ENCODE results near the gene TXNRD1. TPM values are rescaled to one million over a fixed set of nuclear protein-coding genes. Genes with fewer than 3 reads are reported as not detected.

Gene TXNRD1
- total RNA-seq, 2 donors from 2014 or later: 83.4 to 144 TPM

- no peak for DNase-seq
- Mint-ChIP-seq H3K27ac (no peak overlapping the region), H3K9me3 (no peaks in the 10 kb centered on the region), H3K36me3 (ENCODE audit: low read depth) (no peaks in the 10 kb centered on the region), H3K27me3 (ENCODE audit: insufficient read depth) (peaks cover 27% of the 10 kb centered on the region), H3K4me1 (peaks cover 7% of the 10 kb centered on the region), H3K4me3 (no peak overlapping the region)
- Histone ChIP-seq H3K9me3 (ENCODE audit: control insufficient read depth, low read length) (no peaks in the 10 kb centered on the region), H3K4me3 (ENCODE audit: low read length) (no peak overlapping the region), H3K27me3 (ENCODE audit: control insufficient read depth, insufficient read depth, low read length, poor library complexity, severe bottlenecking) (peaks cover 10% of the 10 kb centered on the region), H3K36me3 (ENCODE audit: control insufficient read depth, insufficient read depth, low read length) (no peaks in the 10 kb centered on the region), H3K9ac (ENCODE audit: extremely low read depth, low read length, poor library complexity, severe bottlenecking) (no peak overlapping the region), H3K4me1 (ENCODE audit: control insufficient read depth, insufficient read depth, low read length) (no peaks in the 10 kb centered on the region), H3K27ac (ENCODE audit: low read depth, low read length) (no peak overlapping the region)
- WGBS, 2 experiments (ENCODE audit: insufficient coverage in 1 of 2, insufficient read length in 1 of 2): 92 to 94% methylated on average over 5 to 6 of the region's 6 CpGs
- TF ChIP-seq, protein P1, sequence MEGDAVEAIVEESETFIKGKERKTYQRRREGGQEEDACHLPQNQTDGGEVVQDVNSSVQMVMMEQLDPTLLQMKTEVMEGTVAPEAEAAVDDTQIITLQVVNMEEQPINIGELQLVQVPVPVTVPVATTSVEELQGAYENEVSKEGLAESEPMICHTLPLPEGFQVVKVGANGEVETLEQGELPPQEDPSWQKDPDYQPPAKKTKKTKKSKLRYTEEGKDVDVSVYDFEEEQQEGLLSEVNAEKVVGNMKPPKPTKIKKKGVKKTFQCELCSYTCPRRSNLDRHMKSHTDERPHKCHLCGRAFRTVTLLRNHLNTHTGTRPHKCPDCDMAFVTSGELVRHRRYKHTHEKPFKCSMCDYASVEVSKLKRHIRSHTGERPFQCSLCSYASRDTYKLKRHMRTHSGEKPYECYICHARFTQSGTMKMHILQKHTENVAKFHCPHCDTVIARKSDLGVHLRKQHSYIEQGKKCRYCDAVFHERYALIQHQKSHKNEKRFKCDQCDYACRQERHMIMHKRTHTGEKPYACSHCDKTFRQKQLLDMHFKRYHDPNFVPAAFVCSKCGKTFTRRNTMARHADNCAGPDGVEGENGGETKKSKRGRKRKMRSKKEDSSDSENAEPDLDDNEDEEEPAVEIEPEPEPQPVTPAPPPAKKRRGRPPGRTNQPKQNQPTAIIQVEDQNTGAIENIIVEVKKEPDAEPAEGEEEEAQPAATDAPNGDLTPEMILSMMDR (conservative IDR thresholded peaks at IDR 0.05): no peak
These were observed 5.4 kb downstream of the TXNRD1 start for GRCh38 chr12:104220931-104221330.

GRCh38 chr12:104222976-104223375 lies 7.4 kb downstream of the TXNRD1 start:
- no peaks in the 10 kb centered on the region for H3K4me1 ChIP-seq (ENCODE audit: control insufficient read depth, insufficient read depth, low read length)
- H3K36me3 Mint-ChIP-seq (ENCODE audit: low read depth): no peaks in the 10 kb centered on the region
- H3K27ac Mint-ChIP-seq: no peak overlapping the region
- no peaks in the 10 kb centered on the region for H3K27me3 ChIP-seq (ENCODE audit: control insufficient read depth, insufficient read depth, low read length, poor library complexity, severe bottlenecking)
- peaks cover 5% of the 10 kb centered on the region for H3K4me1 Mint-ChIP-seq
- H3K27me3 Mint-ChIP-seq (ENCODE audit: insufficient read depth): peaks cover 8% of the 10 kb centered on the region
- H3K4me3 ChIP-seq (ENCODE audit: low read length): no peak overlapping the region
- H3K4me3 Mint-ChIP-seq: no peak overlapping the region
- H3K9ac ChIP-seq (ENCODE audit: extremely low read depth, low read length, poor library complexity, severe bottlenecking): no peak overlapping the region
- no peaks in the 10 kb centered on the region for H3K9me3 ChIP-seq (ENCODE audit: control insufficient read depth, low read length)
- TF ChIP-seq, protein P1 (conservative IDR thresholded peaks at IDR 0.05): no peak
- H3K36me3 ChIP-seq (ENCODE audit: control insufficient read depth, insufficient read depth, low read length): no peaks in the 10 kb centered on the region
- no peak overlapping the region for H3K27ac ChIP-seq (ENCODE audit: low read depth, low read length)
- no peaks in the 10 kb centered on the region for H3K9me3 Mint-ChIP-seq
- 90% methylated on average over 1 of the region's 1 CpG; no CpG with 5 or more reads in 1 of the 2 experiments for WGBS, 2 experiments (ENCODE audit: insufficient coverage in 1 of 2, insufficient read length in 1 of 2)
- DNase-seq: no peak

DNA sequence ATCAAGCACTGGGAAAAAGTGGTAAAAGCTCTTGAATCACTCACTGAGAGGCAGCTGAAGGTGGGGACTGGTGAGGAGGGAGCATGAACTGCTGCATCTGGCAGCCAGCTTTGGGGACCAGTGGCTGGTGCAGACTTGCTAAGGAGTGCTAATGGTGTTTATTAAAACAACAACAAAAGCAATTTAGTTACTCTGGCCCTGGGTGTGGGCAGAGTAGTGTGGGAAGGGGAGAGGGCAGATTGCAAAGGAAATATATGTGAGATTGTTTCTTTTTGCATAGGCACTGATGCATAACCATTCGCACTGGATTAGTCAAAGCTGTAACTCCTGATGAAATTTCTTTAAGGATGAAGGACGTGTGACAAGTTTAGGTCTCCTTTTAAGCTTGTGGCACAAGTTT lies 8.1 kb downstream of the TXNRD1 start:
- H3K4me3 Mint-ChIP-seq: no peak overlapping the region
- Histone ChIP-seq H3K4me1 (ENCODE audit: control insufficient read depth, insufficient read depth, low read length) (no peaks in the 10 kb centered on the region), H3K9me3 (ENCODE audit: control insufficient read depth, low read length) (no peaks in the 10 kb centered on the region), H3K9ac (ENCODE audit: extremely low read depth, low read length, poor library complexity, severe bottlenecking) (no peak overlapping the region), H3K27me3 (ENCODE audit: control insufficient read depth, insufficient read depth, low read length, poor library complexity, severe bottlenecking) (no peaks in the 10 kb centered on the region), H3K4me3 (ENCODE audit: low read length) (no peak overlapping the region), H3K36me3 (ENCODE audit: control insufficient read depth, insufficient read depth, low read length) (no peaks in the 10 kb centered on the region), H3K27ac (ENCODE audit: low read depth, low read length) (no peak overlapping the region)
- peaks cover 5% of the 10 kb centered on the region for H3K4me1 Mint-ChIP-seq
- 89 to 97% methylated on average over 2 of the region's 2 CpGs for WGBS, 2 experiments (ENCODE audit: insufficient coverage in 1 of 2, insufficient read length in 1 of 2)
- H3K36me3 Mint-ChIP-seq (ENCODE audit: low read depth): no peaks in the 10 kb centered on the region
- H3K27me3 Mint-ChIP-seq (ENCODE audit: insufficient read depth): peaks cover 8% of the 10 kb centered on the region
- no peak overlapping the region for H3K27ac Mint-ChIP-seq
- TF ChIP-seq, protein P1 (conservative IDR thresholded peaks at IDR 0.05): no peak
- no peaks in the 10 kb centered on the region for H3K9me3 Mint-ChIP-seq
- peak; percentile 61 for DNase-seq
